Pancreas (tissue), 10 donors: ENCODE results near the gene ARV1. TPM values are rescaled to one million over a fixed set of nuclear protein-coding genes. Genes with fewer than 3 reads are reported as not detected.

Experiments used
- ATAC-seq, 4 donors: fragments of 200-7000 bp; cut with Tn5 transposase; one replicate each; pipeline versions ENCODE4 v1.8.0 to v1.9.1; 2020; ENCODE audit warnings: mild to moderate bottlenecking in 4 of 4, moderate library complexity in 4 of 4
- DNase-seq, 6 donors: peaks; one replicate each; pipeline ENCODE4 v3.0.0-alpha.2; 2020
- FAIRE-seq: peaks from 2 replicates; lab custom pipeline; 2012; peaks lifted over from hg19 to GRCh38; lab: Jason Lieb, UNC
- H3K27ac ChIP-seq, 4 donors: fragments of 200-600 bp; sonication (generic); 1 replicate in 3 of 4; 2 replicates in 1 of 4; pipeline versions ENCODE4 v1.5.0 to v1.8.0; 2020
- H3K27me3 ChIP-seq, 4 donors: fragments of 200-600 bp; one replicate each; pipeline ENCODE4 v1.8.0; 2021
- H3K36me3 ChIP-seq, 3 donors: fragments of 200-600 bp; sonication (generic) in 1 of 3; one replicate each; pipeline versions ENCODE4 v1.5.0 to v1.8.0; 2020 to 2021
- H3K4me1 ChIP-seq, 3 donors: fragments of 200-600 bp; one replicate each; pipeline ENCODE4 v1.8.0; 2021
- H3K4me3 ChIP-seq, 4 donors: fragments of 200-600 bp; sonication (generic) in 2 of 4; one replicate each; pipeline versions ENCODE4 v1.5.0 to v1.8.0; 2020 to 2021
- H3K9me3 ChIP-seq, 4 donors: fragments of 200-600 bp; one replicate each; pipeline ENCODE4 v1.8.0; 2021
- CTCF ChIP-seq, 4 donors: fragments of 200-600 bp; sonication (generic) in 3 of 4; IDR thresholded peaks; one replicate each; pipeline versions ENCODE4 v1.5.0 to v1.8.0; 2021; ENCODE audit warnings: antibody characterized with exemption in 4 of 4
- WGBS, 2 donors: extraction: QIAGEN DNeasy Blood & Tissue Kit; methylation state at CpG; one replicate each; pipeline ENCODE4 v1.1.7; 2013; 5-methylcytosine and 5-hydroxymethylcytosine counted together
- intact Hi-C, 3 donors: fragments of 100-400 bp; cut with DNase I; formaldehyde crosslinking; loops; one replicate each; pipeline versions ENCODE4 v1.11.1 to v1.14.2; 2022
- polyA plus RNA-seq, 2 donors: library from polyadenylated mRNA; stranded (reverse); fragments of 200-250 nt; gene quantifications; one replicate each; pipeline ENCODE4 v1.2.3, GENCODE V29; 2013
- total RNA-seq, 6 donors: library from RNA; stranded (reverse); fragmentation: NEBNext Ultra II Directional in 4 of 6; extraction: Animal tissue kit (Norgen Biotek cat#: 25700) in 4 of 6; gene quantifications; one replicate each; pipeline versions ENCODE4 v1.2.1 to v1.2.4, GENCODE V29; 2021 to 2023
- donor health status: healthy with polysubstance abuse.
- donor health status: DM: no; HTN: no; CAD: no; lungs with moderate emphysema.
- donor health status: DM: no; HTN: no; CAD: no.
- donor health status: control.
- donor health status: control.
- donor health status: Bipolar disorder and iron deficiency.
- donor health status: DM: yes; HTN: yes; CAD: no.
- donor health status: DM: no; HTN: no; CAD: no.
- donor health status: DM: no; HTN: no; CAD: no.
- donor health status: DM: yes; HTN: yes; CAD: no.

ARV1 gene
- total RNA-seq (10 to 100 TPM in 1 of 6 donors, 1 to 10 TPM in 5; 7.4 to 11.0 (median 8.9) TPM), polyA plus RNA-seq (10 to 100 TPM; 17.8 to 20.1 TPM)

GRCh38 chr1:230978491-230979388 is at the start of gene ARV1, which contains the start of gene TTC13:
Gene ARV1 (plus strand): TSS chr1:230979094. CDS start chr1:230979106, 12 bp downstream.
Gene TTC13 (minus strand): TSS chr1:230978861. CDS start chr1:230978830, 31 bp downstream.
- peak in 1 of 4 donors; percentile 8 for TF ChIP-seq CTCF (IDR thresholded peaks at IDR 0.05)
- FAIRE-seq: peak; percentile 80
- H3K27ac ChIP-seq: peak within 1 kb of the TSS; percentile 40 to 53 (median 50)
- peak; percentile 98 to 99 (median 99) for ATAC-seq
- no peaks in the 10 kb centered on the region for H3K27me3 ChIP-seq
- intact Hi-C loops: no loop called here
- WGBS, 2 donors: 1% methylated on average over 62 to 79 of the region's 79 CpGs
- H3K4me3 ChIP-seq: peak within 1 kb of the TSS; percentile 50 to 83 (median 60)
- peaks cover 7 to 21% (median 8%) of the 10 kb centered on the region in 3 donors for H3K4me1 ChIP-seq
- DNase-seq: peak; percentile 98 to 100 (median 99)
- H3K9me3 ChIP-seq: no peaks in the 10 kb centered on the region
- no peaks in the 10 kb centered on the region for H3K36me3 ChIP-seq

- Histone ChIP-seq H3K4me3 (no peak overlapping the region), H3K9me3 (no peaks in the 10 kb centered on the region), H3K27ac (no peak overlapping the region), H3K27me3 (no peaks in the 10 kb centered on the region), H3K4me1 (no peaks in the 10 kb centered on the region), H3K36me3 (peaks cover 0 to 18% (median 0%) of the 10 kb centered on the region in 3 donors)
- FAIRE-seq: no peak
- no peak for DNase-seq
- TF ChIP-seq CTCF (IDR thresholded peaks at IDR 0.05): no peak
- intact Hi-C loops: no loop called here
- ATAC-seq: no peak
- WGBS, 2 donors: 93 to 95% methylated on average over 3 of the region's 3 CpGs
These were observed 47.9 kb upstream of the ARV1 start for GRCh38 chr1:230930986-230931385.

GRCh38 chr1:230935852-230936251 is 43.0 kb upstream of the ARV1 start:
- Histone ChIP-seq H3K9me3 (no peaks in the 10 kb centered on the region), H3K27me3 (no peaks in the 10 kb centered on the region), H3K4me1 (peaks cover 9 to 14% (median 13%) of the 10 kb centered on the region in 3 donors), H3K36me3 (peaks cover 0 to 4% (median 0%) of the 10 kb centered on the region in 3 donors), H3K27ac (no peak overlapping the region), H3K4me3 (no peak overlapping the region)
- intact Hi-C loops: no loop called here
- DNase-seq (no peak), ATAC-seq (no peak), FAIRE-seq (no peak)
- TF ChIP-seq CTCF (IDR thresholded peaks at IDR 0.05): no peak
- 97% methylated on average over 6 of the region's 6 CpGs for WGBS, 2 donors

GRCh38 chr1:230936475-230936874 is 42.4 kb upstream of the ARV1 start:
- ATAC-seq: no peak
- no peak overlapping the region for H3K4me3 ChIP-seq
- WGBS, 2 donors: 81 to 84% methylated on average over 5 of the region's 5 CpGs
- no peaks in the 10 kb centered on the region for H3K27me3 ChIP-seq
- intact Hi-C loops: no loop called here
- peaks cover 9 to 14% (median 13%) of the 10 kb centered on the region in 3 donors for H3K4me1 ChIP-seq
- H3K36me3 ChIP-seq: no peaks in the 10 kb centered on the region
- no peak for DNase-seq
- FAIRE-seq: no peak
- no peak overlapping the region for H3K27ac ChIP-seq
- no peak for TF ChIP-seq CTCF (IDR thresholded peaks at IDR 0.05)
- no peaks in the 10 kb centered on the region for H3K9me3 ChIP-seq
